ENCODE results near the gene EZH2.

- no peak for TF ChIP-seq CTCF (IDR thresholded peaks at IDR 0.05; ENCODE audit: poor library complexity, severe bottlenecking)
- TF ChIP-seq POLR2AphosphoS5 (IDR thresholded peaks at IDR 0.05): no peak
- no peak for TF ChIP-seq EZH2 (IDR thresholded peaks at IDR 0.05; ENCODE audit: borderline replicate concordance, insufficient read depth, low read length, poor library complexity, severe bottlenecking)
- no peak for TF ChIP-seq SMC3 (conservative IDR thresholded peaks at IDR 0.05; ENCODE audit: poor library complexity)
- no peak for TF ChIP-seq RAD21 (conservative IDR thresholded peaks at IDR 0.05)
- TF ChIP-seq TAF1 (IDR thresholded peaks at IDR 0.05; ENCODE audit: low read depth): no peak
- TF ChIP-seq EP300 (conservative IDR thresholded peaks at IDR 0.05; ENCODE audit: poor library complexity, severe bottlenecking): no peak
- no peak for TF ChIP-seq MXI1 (conservative IDR thresholded peaks at IDR 0.05; ENCODE audit: poor library complexity, severe bottlenecking)
Observed at GRCh38 chr7:148814922-148815559, 69.0 kb downstream of the EZH2 start.

Data from neural cell (in vitro differentiated cells).